GM13977 (cell line): ENCODE data around the gene RAD51B.

ENCODE experiments used
- DNase-seq: peaks from one replicate; pipeline ENCODE4 v3.0.0; 2012; ENCODE audit warnings: low spot score
- in situ Hi-C: fragments of 300-500 bp; cut with MboI; formaldehyde crosslinking; loops from one replicate; pipeline ENCODE4 v1.12.0; 2022; ENCODE audit warnings: low sequenced_read_pairs, low pct_unique_long_range_greater_than_20kb, mixed read lengths, inconsistent platforms; ENCODE audit not compliant: unreplicated experiment
- TF ChIP-seq, protein P1 (sequence below): IDR thresholded peaks from 2 replicates; pipeline ENCODE4 v1.5.1; 2012; ENCODE audit warnings: mild to moderate bottlenecking, control low read depth; ENCODE audit not compliant: insufficient read depth; ENCODE audit errors: extremely low read depth, missing control alignments

Gene RAD51B

DNA sequence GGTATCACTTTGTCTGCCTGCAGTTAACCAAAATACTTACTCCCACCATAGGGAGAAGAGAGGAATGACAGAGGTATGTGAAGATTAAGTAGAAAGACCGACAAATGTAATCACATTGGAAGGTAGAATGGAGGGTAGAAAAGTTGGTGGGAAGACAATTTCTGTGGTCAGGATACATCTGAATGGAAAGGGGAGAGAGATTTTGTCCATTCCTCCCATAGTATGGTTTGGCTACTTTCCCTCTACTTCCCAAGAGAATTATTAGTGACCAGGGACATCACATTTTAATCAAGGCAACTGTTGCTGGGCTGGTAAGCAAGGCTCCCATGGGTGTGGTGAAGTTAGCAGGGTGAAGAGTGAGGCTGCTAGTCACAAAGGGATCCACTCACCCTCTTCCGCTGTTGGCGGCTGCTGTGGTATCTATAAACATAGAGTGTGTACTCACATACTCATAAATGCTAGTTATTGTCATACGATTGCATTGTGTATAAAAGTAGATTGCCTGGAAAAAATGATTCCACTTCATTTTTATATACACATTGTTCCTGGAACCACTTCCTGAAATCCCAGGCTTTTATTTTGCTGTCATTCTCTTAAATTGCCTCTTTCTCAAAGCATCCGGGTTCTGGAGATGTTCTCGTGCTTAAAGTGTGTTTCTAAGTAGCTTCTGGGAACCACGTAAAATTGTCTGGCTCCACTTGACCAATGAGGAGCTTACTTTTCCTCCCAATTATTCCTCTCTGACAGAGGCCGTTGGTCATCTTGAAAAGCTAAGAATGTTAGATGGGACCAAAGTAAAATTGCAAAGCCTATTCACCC is 560.1 kb downstream of the RAD51B start:
- no peak for DNase-seq
- in situ Hi-C loops: no loop called here
- TF ChIP-seq, protein P1, sequence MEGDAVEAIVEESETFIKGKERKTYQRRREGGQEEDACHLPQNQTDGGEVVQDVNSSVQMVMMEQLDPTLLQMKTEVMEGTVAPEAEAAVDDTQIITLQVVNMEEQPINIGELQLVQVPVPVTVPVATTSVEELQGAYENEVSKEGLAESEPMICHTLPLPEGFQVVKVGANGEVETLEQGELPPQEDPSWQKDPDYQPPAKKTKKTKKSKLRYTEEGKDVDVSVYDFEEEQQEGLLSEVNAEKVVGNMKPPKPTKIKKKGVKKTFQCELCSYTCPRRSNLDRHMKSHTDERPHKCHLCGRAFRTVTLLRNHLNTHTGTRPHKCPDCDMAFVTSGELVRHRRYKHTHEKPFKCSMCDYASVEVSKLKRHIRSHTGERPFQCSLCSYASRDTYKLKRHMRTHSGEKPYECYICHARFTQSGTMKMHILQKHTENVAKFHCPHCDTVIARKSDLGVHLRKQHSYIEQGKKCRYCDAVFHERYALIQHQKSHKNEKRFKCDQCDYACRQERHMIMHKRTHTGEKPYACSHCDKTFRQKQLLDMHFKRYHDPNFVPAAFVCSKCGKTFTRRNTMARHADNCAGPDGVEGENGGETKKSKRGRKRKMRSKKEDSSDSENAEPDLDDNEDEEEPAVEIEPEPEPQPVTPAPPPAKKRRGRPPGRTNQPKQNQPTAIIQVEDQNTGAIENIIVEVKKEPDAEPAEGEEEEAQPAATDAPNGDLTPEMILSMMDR: no peak

DNA sequence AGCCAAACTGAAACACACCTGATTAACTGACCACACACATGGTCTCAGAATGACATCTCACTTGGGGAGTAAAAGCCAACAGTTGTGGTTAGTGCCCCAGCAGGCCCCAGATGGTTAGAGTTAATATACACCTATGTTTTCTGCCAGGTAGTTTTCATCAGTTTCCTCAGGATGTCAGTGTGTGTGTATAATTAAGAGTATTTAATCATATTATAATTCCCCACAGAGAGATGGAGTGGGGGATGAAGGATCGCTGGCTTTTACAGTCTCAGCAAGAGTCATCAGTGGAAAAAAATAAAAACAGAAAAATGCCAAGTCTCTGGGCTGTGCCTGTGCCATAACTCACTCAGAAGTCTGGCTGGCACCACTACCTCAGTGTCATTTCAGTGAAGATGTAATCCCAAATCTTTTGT is 560.8 kb downstream of the RAD51B start:
- no peak for DNase-seq
- in situ Hi-C loops: no loop called here
- TF ChIP-seq, protein P1: no peak

DNA sequence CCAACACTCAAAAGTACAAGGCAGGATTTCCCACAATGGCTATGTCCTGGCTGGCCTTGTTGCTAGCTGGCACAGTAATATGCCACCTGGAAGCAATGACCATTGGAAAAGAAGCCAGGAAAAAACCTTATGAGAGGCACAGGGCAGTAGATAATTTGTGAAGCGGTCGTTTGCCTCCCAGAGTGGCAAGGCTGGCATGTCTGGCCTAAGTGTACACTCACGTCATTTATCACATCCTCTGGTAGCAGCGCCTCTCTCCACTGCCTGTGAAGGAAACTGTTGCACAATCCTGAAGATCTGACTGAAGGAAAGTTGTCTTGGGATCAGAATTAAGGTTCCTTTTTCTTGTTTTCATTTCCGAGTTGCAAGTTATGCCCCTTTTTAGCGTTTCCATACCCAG is 564.8 kb downstream of the RAD51B start:
- no peak for DNase-seq
- TF ChIP-seq, protein P1: no peak
- in situ Hi-C loops: no loop called here

DNA sequence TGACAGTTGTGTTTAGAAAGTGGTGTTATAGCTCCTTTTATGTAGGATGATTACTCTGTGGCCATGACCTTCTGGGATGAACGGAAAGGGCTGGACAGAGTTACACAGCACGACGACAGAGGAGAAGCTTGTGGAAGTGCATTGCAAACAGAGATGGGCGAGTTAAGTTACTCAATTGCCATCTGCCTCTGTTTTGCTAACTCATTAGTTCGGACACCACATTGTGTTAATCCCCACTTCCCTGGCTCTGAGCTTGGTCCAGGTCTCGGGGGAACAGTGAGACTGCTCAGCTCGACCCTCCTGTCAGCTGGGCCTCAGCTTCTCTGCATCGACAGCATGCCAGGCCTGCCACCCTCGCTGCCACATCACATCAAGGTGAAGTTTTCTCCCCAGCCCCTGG is 565.3 kb downstream of the RAD51B start:
- in situ Hi-C loops: no loop called here
- DNase-seq: no peak
- TF ChIP-seq, protein P1: no peak

DNA sequence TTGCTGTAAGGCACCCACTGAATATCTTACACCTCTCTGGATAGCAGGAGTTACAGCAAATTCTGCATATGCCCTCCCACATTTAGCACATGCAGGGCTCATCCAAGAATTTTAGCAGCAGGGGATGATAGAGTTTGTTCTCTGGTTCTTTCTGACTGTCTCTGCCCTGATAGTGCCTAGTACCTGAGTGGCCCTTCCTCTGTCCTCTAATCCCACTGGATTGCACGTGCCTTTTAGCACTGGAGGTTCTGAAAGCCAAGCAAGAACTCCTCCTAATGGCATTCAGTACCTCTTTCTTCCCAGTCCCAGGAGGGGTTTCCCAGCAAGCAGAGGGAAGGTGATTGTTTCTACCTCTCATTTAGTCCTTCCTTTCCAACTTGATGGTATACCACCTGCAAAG is 566.9 kb downstream of the RAD51B start:
- in situ Hi-C loops: no loop called here
- DNase-seq: no peak
- TF ChIP-seq, protein P1: no peak

DNA sequence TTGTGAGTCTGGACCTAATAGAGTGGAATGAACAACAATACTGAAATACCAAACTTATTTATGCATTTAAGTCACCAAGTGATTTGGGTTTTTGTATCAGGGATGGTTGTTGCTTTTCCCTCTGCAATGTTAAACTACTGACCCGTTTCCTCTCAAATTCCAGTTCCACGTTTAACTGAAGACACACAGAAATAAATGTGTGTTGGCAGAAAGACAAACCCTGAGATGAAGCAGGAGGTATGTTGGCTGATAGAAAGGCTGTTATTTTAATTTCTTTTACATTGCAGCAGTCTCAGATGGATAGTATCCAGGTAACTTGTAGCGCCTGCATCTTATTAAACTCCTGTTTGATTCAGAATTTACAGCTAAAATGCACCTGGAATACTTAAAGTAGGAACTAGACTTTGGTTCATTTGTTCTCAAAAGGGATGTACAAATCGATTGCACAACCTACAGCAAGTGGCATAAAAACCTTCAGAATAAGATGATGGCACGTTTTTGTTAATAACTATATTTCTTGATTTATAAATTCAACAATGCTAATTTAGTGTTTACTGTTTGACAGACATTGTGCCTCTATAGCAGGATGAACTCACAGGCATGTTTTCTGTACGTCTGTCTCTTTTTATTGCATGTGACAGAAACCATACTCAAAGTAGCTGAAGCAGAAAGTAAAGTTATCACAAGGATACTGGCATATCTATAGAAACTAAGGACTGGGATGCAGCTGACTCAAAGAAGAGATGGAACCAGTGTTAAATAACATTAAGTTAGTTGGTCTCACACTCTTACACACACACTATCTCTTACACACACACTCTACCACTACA is 567.6 kb downstream of the RAD51B start:
- TF ChIP-seq, protein P1: no peak
- no peak for DNase-seq
- in situ Hi-C loops: no loop called here
